Measurements from ENCODE around the gene CTBP1.

- TF ChIP-seq POLR2A (IDR thresholded peaks at IDR 0.05): no peak
- no peak for TF ChIP-seq CTCF (IDR thresholded peaks at IDR 0.05)
- TF ChIP-seq POLR2AphosphoS5 (IDR thresholded peaks at IDR 0.05): no peak
- TF ChIP-seq EP300 (IDR thresholded peaks at IDR 0.05): no peak
Measured at GRCh38 chr4:1266881-1267763, 18.2 kb upstream of the CTBP1 start.
